IMR-90 (cell line): ENCODE data around the gene CD209. TPM values are rescaled to one million over a fixed set of nuclear protein-coding genes. Genes with fewer than 3 reads are reported as not detected.

Experiments
- ATAC-seq: fragments of 200-7000 bp; cut with Tn5 transposase; 2 replicates; pipeline ENCODE4 v1.9.1; 2020; ENCODE audit warnings: low read depth, mild to moderate bottlenecking, moderate library complexity
- BruUV-seq: library from RNA; stranded (reverse); fragments of 400-500 nt; replicated peaks from 2 replicates; lab custom pipeline; 2021; lab: Mats Ljungman, UMichigan
- CTCF ChIA-PET: fragments of 300-600 bp; formaldehyde crosslinking; extraction: SDS; loops from one replicate; lab custom pipeline; 2021; ENCODE audit warnings: antibody characterized with exemption; lab: Yijun Ruan, JAX
- POLR2A ChIA-PET: fragments of 300-600 bp; sonication (Branson Sonifier 250); formaldehyde crosslinking; loops from one replicate; lab custom pipeline; 2022; ENCODE audit warnings: antibody characterized with exemption; ENCODE audit not compliant: unreplicated experiment; lab: Charles Lee
- DNase-seq: peaks from one replicate; pipeline ENCODE4 v3.0.0; 2013
- H2AFZ ChIP-seq: replicated peaks from 2 replicates; pipeline ENCODE3; 2013; ENCODE audit warnings: low read length, mild to moderate bottlenecking; ENCODE audit not compliant: poor library complexity
- H2AK5ac ChIP-seq: 2 replicates; pipeline ENCODE4 v1.6.1; 2013; ENCODE audit warnings: low read depth, low read length, inconsistent platforms
- H2AK9ac ChIP-seq: replicated peaks from 2 replicates; pipeline ENCODE3; 2013; ENCODE audit warnings: mild to moderate bottlenecking, low read depth, low read length, moderate library complexity; ENCODE audit not compliant: poor library complexity
- H2BK120ac ChIP-seq: 2 replicates; pipeline ENCODE4 v1.6.1; 2013; ENCODE audit warnings: low read depth, low read length, inconsistent platforms
- H2BK15ac ChIP-seq: 3 replicates; pipeline ENCODE4 v1.6.1; 2013; ENCODE audit warnings: low read depth, low read length, inconsistent platforms
- H2BK20ac ChIP-seq: 2 replicates; pipeline ENCODE4 v1.6.1; 2013; ENCODE audit warnings: low read depth, mild to moderate bottlenecking, inconsistent platforms, low read length, moderate library complexity
- H2BK5ac ChIP-seq: 2 replicates; pipeline ENCODE4 v1.6.1; 2013; ENCODE audit warnings: mild to moderate bottlenecking, low read depth, low read length, inconsistent platforms; ENCODE audit not compliant: poor library complexity, severe bottlenecking
- H3K14ac ChIP-seq: replicated peaks from 2 replicates; pipeline ENCODE4 v1.6.1; 2013; ENCODE audit warnings: low read depth, low read length, inconsistent platforms
- H3K18ac ChIP-seq: 2 replicates; pipeline ENCODE4 v1.6.1; 2013; ENCODE audit warnings: low read depth, low read length, control low read depth
- H3K23ac ChIP-seq: 2 replicates; pipeline ENCODE4 v1.6.1; 2013; ENCODE audit warnings: low read depth, low read length, inconsistent platforms
- H3K27ac ChIP-seq: 2 replicates; pipeline ENCODE4 v1.5.1; 2013; ENCODE audit warnings: mild to moderate bottlenecking, control low read depth, low read length; ENCODE audit not compliant: insufficient read depth
- H3K27me3 ChIP-seq: 2 replicates; pipeline ENCODE4 v1.6.1; 2013; ENCODE audit warnings: low read length; ENCODE audit not compliant: control insufficient read depth, insufficient read depth
- H3K36me3 ChIP-seq: 2 replicates; pipeline ENCODE4 v1.6.1; 2013; ENCODE audit warnings: low read length, mixed read lengths; ENCODE audit not compliant: control insufficient read depth, insufficient read depth
- H3K4ac ChIP-seq: 2 replicates; pipeline ENCODE4 v1.6.1; 2013; ENCODE audit warnings: low read depth, low read length, inconsistent platforms
- H3K4me1 ChIP-seq: 2 replicates; pipeline ENCODE4 v1.6.1; 2013; ENCODE audit warnings: low read length, mixed read lengths; ENCODE audit not compliant: control insufficient read depth, insufficient read depth
- H3K4me2 ChIP-seq: 2 replicates; pipeline ENCODE4 v1.6.1; 2013; ENCODE audit warnings: low read depth, mild to moderate bottlenecking, control low read depth, low read length, moderate library complexity
- H3K4me3 ChIP-seq: 2 replicates; pipeline ENCODE4 v1.5.1; 2013; ENCODE audit warnings: low read depth, mild to moderate bottlenecking, control low read depth, low read length, moderate library complexity; ENCODE audit not compliant: insufficient read depth
- H3K56ac ChIP-seq: 2 replicates; pipeline ENCODE4 v1.6.1; 2013; ENCODE audit warnings: low read length, inconsistent platforms; ENCODE audit not compliant: insufficient read depth; ENCODE audit errors: extremely low read depth
- H3K79me1 ChIP-seq, 2 experiments: 2 replicates each; pipeline ENCODE4 v1.6.1; 2013; ENCODE audit warnings: low read length in 2 of 2, inconsistent platforms in 1 of 2, low read depth in 1 of 2
- H3K9ac ChIP-seq: 2 replicates; pipeline ENCODE4 v1.6.1; 2013; ENCODE audit warnings: low read depth, low read length, control low read depth
- H3K9me1 ChIP-seq: 2 replicates; pipeline ENCODE4 v1.6.1; 2013; ENCODE audit warnings: low read length, inconsistent platforms; ENCODE audit not compliant: insufficient read depth
- H3K9me3 ChIP-seq: 2 replicates; pipeline ENCODE4 v1.6.1; 2013; ENCODE audit warnings: low read length; ENCODE audit not compliant: control insufficient read depth, insufficient read depth
- H4K20me1 ChIP-seq: 2 replicates; pipeline ENCODE4 v1.6.1; 2013; ENCODE audit warnings: low read length, inconsistent platforms; ENCODE audit not compliant: insufficient read depth
- H4K5ac ChIP-seq: 2 replicates; pipeline ENCODE4 v1.6.1; 2013; ENCODE audit warnings: mild to moderate bottlenecking, low read depth, low read length, control low read depth
- H4K8ac ChIP-seq, 2 experiments: 2 replicates each; pipeline ENCODE4 v1.6.1; 2013; ENCODE audit warnings: low read depth in 2 of 2, low read length in 2 of 2, control low read depth in 1 of 2, inconsistent platforms in 1 of 2
- H4K91ac ChIP-seq: 2 replicates; pipeline ENCODE4 v1.6.1; 2013; ENCODE audit warnings: low read depth, low read length, inconsistent platforms; ENCODE audit not compliant: insufficient read depth
- BHLHE40 ChIP-seq: fragments of 150-350 bp; IDR thresholded peaks from 2 replicates; pipeline ENCODE4 v1.6.1; 2016; ENCODE audit warnings: mild to moderate bottlenecking, low read depth, low read length
- ELK1 ChIP-seq: fragments of 150-350 bp; IDR thresholded peaks from 2 replicates; pipeline ENCODE4 v1.6.1; 2016; ENCODE audit warnings: low read depth, mild to moderate bottlenecking, low read length, moderate library complexity, borderline replicate concordance
- NFE2L2 ChIP-seq: fragments of 150-350 bp; IDR thresholded peaks from 2 replicates; pipeline ENCODE4 v1.6.1; 2016; ENCODE audit warnings: low read depth, mild to moderate bottlenecking, low read length
- WGBS, 2 experiments: methylation state at CpG; one replicate each; pipeline versions ENCODE4 v1.1.5 to v1.1.7; 2013; ENCODE audit warnings: missing lambda C conversion rate in 2 of 2; ENCODE audit not compliant: insufficient read length in 1 of 2; ENCODE audit errors: extremely low coverage in 2 of 2; 5-methylcytosine and 5-hydroxymethylcytosine counted together
- dilution Hi-C: fragments of 300-500 bp; cut with HindIII; formaldehyde crosslinking; loops from one replicate; pipeline ENCODE4 v1.14.3; 2018; ENCODE audit warnings: low sequenced_read_pairs; ENCODE audit not compliant: unreplicated experiment
- in situ Hi-C: fragments of 300-500 bp; cut with MboI; formaldehyde crosslinking; loops from 3 replicates; pipeline ENCODE4 v1.14.3; 2019; ENCODE audit warnings: low sequenced_read_pairs, inconsistent platforms, mixed read lengths
- intact Hi-C: fragments of 100-400 bp; cut with micrococcal nuclease; formaldehyde crosslinking; loops from 2 replicates; pipeline ENCODE4 v1.10.0; 2022
- polyA plus RNA-seq, 3 experiments: library from polyadenylated mRNA; depleted of rRNA; stranded (reverse); fragments of >200 nt; gene quantifications; 2 replicates each; pipeline ENCODE4 v1.2.3, GENCODE V29; 2012; ENCODE audit warnings: low replicate concordance in 1 of 3
- total RNA-seq: library from RNA; depleted of rRNA; stranded (reverse); fragments of >200 nt; gene quantifications from 2 replicates; pipeline ENCODE4 v1.2.3, GENCODE V29; 2012

The CD209 gene
- total and polyA plus RNA-seq, 2 of the 4 experiments (the other 2 are of a cell fraction) = not detected

DNA sequence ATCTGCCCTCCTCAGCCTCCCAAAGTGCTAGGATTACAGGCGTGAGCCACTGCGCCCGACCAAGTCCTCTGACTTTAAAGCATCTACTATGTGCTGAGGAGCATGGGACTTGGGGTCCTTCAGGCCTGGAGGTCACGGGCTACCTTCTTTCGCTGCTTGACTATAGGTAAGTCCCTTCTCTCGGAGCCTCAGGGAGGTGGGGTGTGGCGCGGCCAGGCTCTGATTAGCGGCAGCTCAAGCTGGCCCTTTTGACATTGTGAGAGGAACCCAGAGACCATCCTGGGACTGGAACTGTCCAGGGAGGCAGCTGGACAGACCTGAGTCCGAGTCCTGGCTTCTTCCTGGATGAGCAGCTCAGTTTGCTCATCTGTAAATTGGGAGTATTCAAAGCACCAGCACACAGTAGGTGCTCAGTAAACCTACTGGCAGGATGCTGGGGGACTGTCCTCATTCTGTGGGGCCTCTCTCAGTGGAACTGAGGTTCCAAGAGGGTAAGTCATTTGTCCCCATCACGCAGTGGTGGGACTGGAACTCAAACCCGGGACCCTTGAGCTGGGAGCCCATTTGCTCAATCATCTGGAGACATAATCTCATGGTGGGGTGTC lies 46.2 kb downstream of the CD209 start:
- H4K91ac ChIP-seq = no peak overlapping the region
- ATAC-seq (no peak), DNase-seq (no peak)
- H3K18ac ChIP-seq = no peak overlapping the region
- H3K14ac ChIP-seq = no peak overlapping the region
- no peak overlapping the region for H4K5ac ChIP-seq
- dilution Hi-C loops (no loop called here), intact Hi-C loops (no loop called here), in situ Hi-C loops (no loop called here)
- no peak overlapping the region for H2AK5ac ChIP-seq
- ChIA-PET CTCF (no interaction called here), POLR2A (no interaction called here)
- H3K27me3 ChIP-seq = peaks cover 26% of the 10 kb centered on the region
- H3K9me3 ChIP-seq = no peaks in the 10 kb centered on the region
- H3K27ac ChIP-seq = no peak overlapping the region
- BruUV-seq = no TSS peak
- no peak overlapping the region for H3K23ac ChIP-seq
- no peak for TF ChIP-seq NFE2L2
- no peak for TF ChIP-seq BHLHE40
- no peak for TF ChIP-seq ELK1
- H3K9ac ChIP-seq = no peak overlapping the region
- H3K56ac ChIP-seq = no peak overlapping the region
- H4K20me1 ChIP-seq = no peaks in the 10 kb centered on the region
- H3K4ac ChIP-seq = no peak overlapping the region
- no peak overlapping the region for H2BK120ac ChIP-seq
- H3K9me1 ChIP-seq = no peaks in the 10 kb centered on the region
- H3K4me3 ChIP-seq = no peak overlapping the region
- no peak overlapping the region for H3K4me2 ChIP-seq
- H2BK15ac ChIP-seq = no peak overlapping the region
- no peaks in the 10 kb centered on the region for H3K79me1 ChIP-seq
- no peaks in the 10 kb centered on the region for H3K36me3 ChIP-seq
- H2AK9ac ChIP-seq = no peak overlapping the region
- no peak overlapping the region for H2BK5ac ChIP-seq
- H4K8ac ChIP-seq = no peak overlapping the region
- WGBS, 2 experiments = 83% methylated on average over 2 of the region's 12 CpGs; no CpG with 5 or more reads in 1 of the 2 experiments
- H3K4me1 ChIP-seq = no peaks in the 10 kb centered on the region
- H2BK20ac ChIP-seq = no peak overlapping the region
- H2AFZ ChIP-seq = no peak overlapping the region
